Measurements from ENCODE around the gene SGMS1. TPM values are rescaled to one million over a fixed set of nuclear protein-coding genes. Genes with fewer than 3 reads are reported as not detected.

SGMS1 gene
- total RNA-seq, 1 donor from 2014 or later: 37.2 TPM

- DNase-seq (ENCODE audit: low spot score): no peak
These were observed 13.1 kb upstream of the SGMS1 start for GRCh38 chr10:50636618-50637579.

- no peak for DNase-seq (ENCODE audit: low spot score)
These were observed 11.5 kb upstream of the SGMS1 start for GRCh38 chr10:50635286-50635685.

- no peak for DNase-seq (ENCODE audit: low spot score)
These were observed 10.7 kb upstream of the SGMS1 start for GRCh38 chr10:50634479-50634878.

- no peak for DNase-seq (ENCODE audit: low spot score)
These were observed 7.3 kb upstream of the SGMS1 start for GRCh38 chr10:50631052-50631451.

GRCh38 chr10:50629495-50630122 is 5.9 kb upstream of the SGMS1 start:
- DNase-seq (ENCODE audit: low spot score): no peak

GRCh38 chr10:50627896-50628295 is 4.1 kb upstream of the SGMS1 start:
- no peak for DNase-seq (ENCODE audit: low spot score)

GRCh38 chr10:50627443-50627842 is 3.7 kb upstream of the SGMS1 start:
- no peak for DNase-seq (ENCODE audit: low spot score)

GRCh38 chr10:50625649-50626132 is 1.9 kb upstream of the SGMS1 start:
- no peak for DNase-seq (ENCODE audit: low spot score)

- DNase-seq (ENCODE audit: low spot score): peak; percentile 95
These were observed 1.2 kb upstream of the SGMS1 start for GRCh38 chr10:50624866-50625501.

GRCh38 chr10:50624413-50624865 is 683 bp upstream of the SGMS1 start:
- DNase-seq (ENCODE audit: low spot score): peak; percentile 99

- no peak for DNase-seq (ENCODE audit: low spot score)
These were observed 772 bp downstream of the SGMS1 start for GRCh38 chr10:50622706-50623662.

- peak; percentile 97 for DNase-seq (ENCODE audit: low spot score)
These were observed 1.6 kb downstream of the SGMS1 start for GRCh38 chr10:50621968-50622705.

GRCh38 chr10:50620899-50621298 is 2.9 kb downstream of the SGMS1 start:
- DNase-seq (ENCODE audit: low spot score): no peak

GRCh38 chr10:50619882-50620281 is 3.9 kb downstream of the SGMS1 start:
- no peak for DNase-seq (ENCODE audit: low spot score)

GRCh38 chr10:50619166-50619565 is 4.6 kb downstream of the SGMS1 start:
- no peak for DNase-seq (ENCODE audit: low spot score)

- DNase-seq (ENCODE audit: low spot score): no peak
These were observed 5.1 kb downstream of the SGMS1 start for GRCh38 chr10:50618624-50619023.

- no peak for DNase-seq (ENCODE audit: low spot score)
These were observed 8.1 kb downstream of the SGMS1 start for GRCh38 chr10:50615658-50616057.

GRCh38 chr10:50614444-50615137 is 9.2 kb downstream of the SGMS1 start:
- no peak for DNase-seq (ENCODE audit: low spot score)

GRCh38 chr10:50613726-50614443 is 9.9 kb downstream of the SGMS1 start:
- no peak for DNase-seq (ENCODE audit: low spot score)

Data from mesenteric fat pad (tissue), 1 donor.